Gastrocnemius medialis (tissue), 4 donors: ENCODE measurements around the gene POLA2.

ENCODE experiments used
- CTCF ChIP-seq, 5 experiments: fragments of 450-650 bp in 3 of 5; fragments of 200-600 bp in 2 of 5; sonication (generic) in 2 of 5; IDR thresholded peaks in 4 of 5; conservative IDR thresholded peaks in 1 of 5; 1 replicate in 4 of 5; 2 replicates in 1 of 5; pipeline ENCODE4 v1.5.1; 2016 to 2019; ENCODE audit warnings: antibody characterized with exemption in 5 of 5, mild to moderate bottlenecking in 3 of 5, moderate library complexity in 3 of 5
- POLR2A ChIP-seq, 2 donors: fragments of 450-650 bp; IDR thresholded peaks; one replicate each; pipeline ENCODE4 v1.6.1; 2017; ENCODE audit warnings: antibody characterized with exemption in 2 of 2, mild to moderate bottlenecking in 2 of 2, moderate library complexity in 2 of 2

DNA sequence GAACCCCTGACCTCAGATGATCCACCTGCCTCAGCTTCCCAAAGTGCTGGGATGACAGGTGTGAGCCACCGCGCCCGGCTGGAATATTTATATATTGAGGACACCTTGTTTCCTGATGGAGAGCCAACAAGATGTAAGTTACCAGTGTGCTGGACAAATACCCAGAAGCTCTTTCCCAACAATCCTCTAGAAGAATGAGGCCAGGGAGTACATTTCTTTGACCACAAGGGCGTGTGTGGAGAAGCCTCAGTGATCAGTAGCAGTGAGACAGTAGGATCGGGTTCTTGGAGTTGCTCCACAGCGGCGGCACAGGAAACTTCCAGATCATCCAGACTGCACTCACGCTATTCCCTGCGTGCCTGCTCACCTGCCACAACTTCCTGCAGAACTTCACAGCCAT, 10.3 kb upstream of the POLA2 start:
- TF ChIP-seq POLR2A (IDR thresholded peaks at IDR 0.05) = no peak
- TF ChIP-seq CTCF (IDR thresholded peaks at IDR 0.05 in 4 of 5, conservative IDR thresholded peaks at IDR 0.05 in 1 of 5) = no peak
